Hindlimb muscle (tissue), 1 donor: ENCODE data around the gene NT5C1B. TPM values are rescaled to one million over a fixed set of nuclear protein-coding genes. Genes with fewer than 3 reads are reported as not detected.

ENCODE experiments used
- DNase-seq: peaks from one replicate; pipeline ENCODE4 v3.0.0-alpha.2; 2013
- polyA plus RNA-seq: library from polyadenylated mRNA; unstranded; fragments of 120-200 nt; gene quantifications from one replicate; pipeline ENCODE4 v1.2.1, GENCODE V29; 2013; ENCODE audit not compliant: insufficient read length

The NT5C1B gene
- polyA plus RNA-seq, 1 donor, result not detected

DNA sequence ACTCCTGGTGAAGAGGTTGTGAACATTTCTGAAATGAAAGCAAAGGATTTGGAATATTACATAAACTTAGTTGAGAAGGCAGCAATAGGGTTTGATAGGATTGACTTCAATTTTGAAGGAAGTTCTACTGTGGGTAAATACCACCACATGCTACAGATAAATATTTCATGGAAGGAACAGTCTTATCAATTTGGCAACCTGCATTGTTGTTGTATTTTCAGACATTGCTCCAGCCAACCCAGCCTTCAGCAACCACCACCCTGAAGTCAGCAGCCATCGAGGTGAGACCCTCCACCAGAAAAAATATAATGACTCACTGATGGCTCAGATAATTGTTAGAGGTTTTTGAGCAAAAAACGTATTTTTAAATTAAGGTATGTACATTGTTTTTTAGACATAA lies 38.9 kb downstream of the NT5C1B start:
- DNase-seq, result no peak

DNA sequence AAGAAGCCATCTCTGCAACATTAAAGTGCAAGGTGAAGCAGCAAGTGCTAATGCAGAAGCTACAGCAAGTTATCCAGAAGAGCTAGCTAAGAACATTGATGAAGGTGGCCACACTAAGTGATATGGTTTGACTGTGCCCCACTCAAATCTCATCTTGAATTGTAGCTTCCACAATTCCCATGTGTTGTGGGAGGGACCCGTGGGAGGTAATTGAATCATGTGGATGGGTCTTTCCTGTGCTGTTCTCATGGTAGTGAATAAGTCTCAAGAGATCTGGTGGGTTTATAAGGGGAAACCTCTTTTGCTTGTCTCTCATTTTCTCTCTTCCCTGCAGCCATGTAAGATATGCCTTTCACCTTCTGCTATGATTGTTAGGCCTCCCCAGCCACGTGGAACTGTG lies 40.3 kb downstream of the NT5C1B start:
- DNase-seq, result no peak

DNA sequence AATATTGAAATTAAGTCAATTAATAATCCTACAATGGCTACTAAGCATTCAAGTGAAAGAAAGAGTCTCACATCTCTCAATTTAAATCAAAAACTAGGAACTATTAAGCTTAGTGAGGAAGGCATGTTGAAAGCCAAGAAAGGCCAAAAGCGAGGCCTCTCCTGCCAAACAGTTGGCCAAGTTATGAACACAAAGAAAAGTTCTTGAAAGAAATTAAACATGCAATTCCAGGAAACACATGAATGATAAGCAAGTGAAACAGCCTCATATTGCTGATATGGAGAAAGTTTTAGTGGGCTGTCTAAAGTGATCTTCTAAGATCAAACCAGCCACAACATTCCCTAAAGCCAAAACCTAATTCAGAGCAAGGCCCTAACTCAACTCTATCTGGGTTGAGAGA lies 40.7 kb downstream of the NT5C1B start:
- no peak for DNase-seq

DNA sequence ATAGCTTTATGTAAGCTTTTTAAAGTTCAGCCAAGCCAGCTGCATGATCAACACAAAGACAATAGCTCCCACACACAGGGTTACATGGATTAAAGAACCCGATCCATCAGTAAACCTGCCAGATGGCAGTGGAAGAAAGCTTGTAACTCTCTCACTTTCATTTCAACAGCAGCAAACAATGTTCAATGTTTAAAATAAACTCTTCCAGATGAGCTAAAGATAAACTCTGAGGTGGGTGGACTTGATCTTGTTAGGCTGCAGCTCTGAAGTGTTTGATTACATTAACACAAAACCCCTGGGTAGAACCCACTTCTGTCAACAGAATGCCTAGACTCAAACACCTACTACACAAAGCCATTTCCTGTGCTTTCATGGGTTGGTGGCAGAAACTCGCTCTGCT lies 42.8 kb downstream of the NT5C1B start:
- no peak for DNase-seq

DNA sequence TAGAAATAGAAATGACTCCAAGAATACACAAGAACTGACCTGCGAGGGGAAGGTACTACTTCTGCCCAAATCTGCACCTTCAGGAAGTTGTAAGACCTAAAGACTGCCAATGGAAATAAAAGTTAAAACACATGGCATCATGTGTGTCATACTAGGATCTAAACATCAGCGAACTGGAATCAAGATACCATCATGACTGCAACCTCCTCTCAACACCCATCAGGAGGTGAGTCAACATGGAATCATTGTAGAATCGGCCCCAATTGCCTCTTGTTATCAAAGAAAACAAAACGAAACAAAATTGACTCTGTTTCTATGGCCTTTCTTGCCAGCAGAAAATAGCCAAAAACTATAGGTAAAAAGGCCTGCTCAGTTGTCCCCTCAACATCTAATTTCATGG lies 44.0 kb downstream of the NT5C1B start:
- DNase-seq, result no peak

DNA sequence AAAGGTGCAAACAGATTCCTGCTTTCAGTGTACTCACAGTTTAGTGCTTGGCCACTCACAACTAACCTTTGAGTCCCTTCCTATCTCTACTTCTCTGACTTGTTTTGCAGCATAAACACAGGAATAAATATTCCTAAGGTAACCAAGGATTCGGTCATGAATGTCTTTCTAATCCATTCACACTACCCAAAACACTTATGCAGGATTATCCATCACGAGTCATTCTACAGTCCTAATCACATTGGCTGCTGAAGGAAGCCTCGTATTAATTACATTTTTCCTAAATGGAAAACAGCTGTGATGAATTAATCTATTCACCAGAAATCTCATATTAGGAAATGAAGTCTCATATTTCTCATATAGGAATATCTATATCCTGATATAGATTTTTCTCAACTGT lies 45.2 kb downstream of the NT5C1B start:
- no peak for DNase-seq

DNA sequence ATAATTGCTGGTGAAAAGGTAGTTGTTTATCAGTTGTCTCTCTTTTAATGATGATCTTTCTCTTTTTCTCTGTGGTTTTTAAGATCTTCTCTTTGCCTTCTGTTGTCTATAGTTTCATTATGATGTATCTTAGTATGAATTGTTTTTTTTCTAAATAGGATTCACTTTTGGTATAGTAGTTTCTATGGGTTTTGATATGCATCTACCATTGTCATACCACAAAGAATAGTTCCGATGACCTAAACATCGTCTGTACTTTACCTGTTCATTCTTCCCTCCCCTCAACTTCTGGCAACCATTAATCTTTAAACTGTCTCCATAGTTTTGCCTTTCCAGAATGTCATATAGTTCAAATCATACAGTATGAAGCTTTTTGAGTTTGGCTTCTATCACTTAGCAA lies 48.5 kb downstream of the NT5C1B start:
- DNase-seq, result no peak

DNA sequence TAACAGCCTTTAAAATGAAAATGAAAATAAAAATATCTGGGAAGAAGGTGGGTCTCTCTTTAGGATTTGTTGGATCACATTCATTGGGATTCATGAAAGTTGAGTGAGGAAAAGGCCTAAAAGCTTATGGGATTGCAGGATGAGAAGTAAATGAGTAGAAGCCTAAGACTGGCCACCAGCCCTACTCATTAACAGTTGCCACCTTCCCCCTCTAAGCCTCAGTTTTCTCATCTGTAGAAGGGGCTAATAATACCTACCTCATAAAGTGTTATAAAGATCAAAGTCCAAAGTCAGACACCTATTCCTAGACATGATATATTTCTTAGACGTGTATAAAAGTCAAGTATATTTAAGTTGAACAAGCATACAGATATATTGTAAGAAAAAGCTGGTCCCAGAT lies 52.7 kb downstream of the NT5C1B start:
- no peak for DNase-seq

DNA sequence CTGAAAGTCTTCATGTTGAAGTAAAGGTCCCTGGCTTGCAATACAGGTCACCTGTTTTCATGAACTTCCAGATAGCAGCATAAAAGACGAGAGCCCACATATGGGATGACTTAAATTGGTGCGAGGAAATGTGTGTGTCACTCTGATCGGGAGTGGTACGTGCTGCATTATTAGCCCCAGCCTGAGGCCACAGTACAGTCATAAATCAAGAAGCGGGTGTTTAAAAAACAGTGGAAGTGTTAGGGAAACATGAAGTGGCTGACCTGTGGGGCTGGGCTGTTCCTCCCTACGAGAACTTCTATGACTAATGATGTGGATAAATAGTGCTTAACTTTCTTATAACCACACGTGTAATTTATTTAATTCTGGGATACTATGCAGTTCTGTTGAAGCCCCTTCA lies 53.3 kb downstream of the NT5C1B start:
- DNase-seq, result no peak

DNA sequence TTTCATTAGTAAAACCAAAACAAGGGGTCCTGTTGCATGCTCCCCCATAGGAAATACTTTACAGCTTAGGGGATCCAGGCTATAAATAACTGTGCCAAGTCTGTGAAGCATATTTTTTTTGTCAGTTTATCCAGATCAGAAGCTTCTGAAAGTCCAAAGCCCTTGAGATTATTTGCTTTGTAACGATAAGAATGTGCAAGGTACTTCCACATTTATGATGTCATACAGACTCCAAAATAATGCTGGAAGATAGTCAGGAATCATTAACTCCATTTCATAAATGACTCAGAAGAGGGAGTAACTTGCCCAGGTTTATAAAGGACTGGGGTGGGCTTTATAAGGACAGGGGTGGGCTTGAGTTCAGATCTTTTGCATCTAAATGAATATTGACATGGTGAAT lies 58.2 kb downstream of the NT5C1B start:
- DNase-seq, result no peak

DNA sequence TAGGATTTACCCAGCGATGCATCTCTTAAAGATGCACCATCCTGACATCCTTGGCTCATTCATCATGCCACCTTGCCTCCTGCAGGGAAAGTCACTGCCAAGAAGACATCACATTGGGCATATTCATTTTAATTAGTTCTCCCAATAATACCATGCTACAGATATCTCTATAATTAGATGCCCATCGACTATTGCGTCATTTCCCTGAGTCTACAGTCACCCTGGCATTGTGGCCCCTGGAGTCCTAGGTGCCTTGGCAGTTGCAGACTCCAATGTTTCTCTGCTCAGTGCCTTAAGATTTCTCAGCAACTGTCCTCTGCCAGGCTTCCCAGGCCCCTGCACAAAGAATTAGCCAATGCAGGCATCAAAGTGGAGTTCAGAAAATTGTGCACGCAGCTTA lies 61.5 kb downstream of the NT5C1B start:
- DNase-seq, result no peak

DNA sequence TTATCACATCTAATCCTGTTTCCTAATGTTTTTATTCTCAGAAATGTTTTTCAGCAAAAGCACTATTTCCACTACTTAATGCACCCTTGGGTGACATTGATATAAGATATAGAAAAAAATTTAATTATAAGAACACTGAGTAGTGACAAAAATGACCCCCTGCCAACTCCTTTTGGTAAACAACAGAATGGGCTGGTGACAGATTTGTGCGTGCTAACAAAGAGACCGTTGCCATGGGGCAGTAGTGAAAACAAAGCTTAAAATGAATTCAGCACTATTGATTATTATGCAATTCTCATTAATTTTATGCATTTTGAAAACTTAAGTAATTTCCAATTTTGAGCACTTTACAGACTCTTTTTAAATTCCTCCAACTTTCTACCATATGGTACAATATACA lies 62.0 kb downstream of the NT5C1B start:
- no peak for DNase-seq

DNA sequence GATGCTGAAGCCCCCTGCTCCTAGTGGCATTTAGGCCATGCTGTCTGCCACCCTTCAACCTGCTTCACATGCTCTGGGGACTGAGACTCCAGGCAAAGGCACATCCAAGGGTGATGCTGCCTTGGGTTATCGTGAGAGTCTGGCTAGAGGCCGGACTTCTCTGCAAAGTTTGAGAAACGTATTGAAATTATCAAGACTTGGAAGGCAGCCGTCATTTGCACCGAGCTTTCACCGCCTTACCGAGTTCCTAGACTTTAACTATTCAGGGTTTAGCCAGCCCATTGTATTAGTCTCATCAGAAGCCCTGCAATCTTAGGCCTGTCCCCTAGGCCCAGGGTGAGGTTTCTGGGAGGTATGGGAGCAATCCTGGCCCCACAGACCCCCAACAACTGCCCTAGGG lies 62.9 kb downstream of the NT5C1B start:
- DNase-seq, result no peak

DNA sequence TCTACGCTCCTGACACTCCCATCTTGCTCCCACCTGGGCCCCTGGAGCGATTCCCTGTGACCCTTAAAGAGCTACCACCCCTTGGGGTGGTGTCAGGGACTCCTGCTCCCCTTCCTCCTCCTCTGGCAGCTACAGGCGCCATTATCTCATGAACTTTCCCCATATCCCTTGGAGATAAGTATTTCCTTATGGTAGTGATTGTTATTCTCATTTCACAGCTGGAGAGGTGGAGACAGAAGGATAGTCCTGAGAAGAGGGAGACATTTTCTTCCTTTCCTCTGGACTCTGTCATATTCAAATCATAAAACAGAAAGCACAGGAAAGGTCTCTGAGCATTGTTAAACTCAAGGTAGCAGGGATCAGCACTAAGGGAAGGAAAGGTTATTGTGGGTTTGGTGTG lies 63.5 kb downstream of the NT5C1B start:
- no peak for DNase-seq

DNA sequence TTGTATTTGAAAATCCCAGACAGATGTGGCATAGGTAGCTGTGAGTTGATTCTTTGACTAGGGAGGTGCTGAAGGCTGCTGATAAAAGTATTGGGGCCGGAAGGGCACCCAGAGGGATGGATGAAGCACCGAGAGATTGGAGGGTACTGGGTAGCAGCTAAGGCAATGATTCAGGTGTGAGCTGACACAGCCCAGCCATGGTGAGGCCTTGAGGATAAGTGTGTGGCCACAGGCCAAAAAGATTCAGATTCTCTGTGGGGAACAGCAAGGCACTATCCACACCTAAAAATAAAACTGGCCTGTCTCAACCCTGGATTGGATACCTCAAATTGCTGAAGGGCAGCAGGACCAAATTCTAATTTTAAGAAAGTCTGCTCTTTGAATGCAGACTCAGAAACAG lies 64.1 kb downstream of the NT5C1B start:
- DNase-seq, result no peak

DNA sequence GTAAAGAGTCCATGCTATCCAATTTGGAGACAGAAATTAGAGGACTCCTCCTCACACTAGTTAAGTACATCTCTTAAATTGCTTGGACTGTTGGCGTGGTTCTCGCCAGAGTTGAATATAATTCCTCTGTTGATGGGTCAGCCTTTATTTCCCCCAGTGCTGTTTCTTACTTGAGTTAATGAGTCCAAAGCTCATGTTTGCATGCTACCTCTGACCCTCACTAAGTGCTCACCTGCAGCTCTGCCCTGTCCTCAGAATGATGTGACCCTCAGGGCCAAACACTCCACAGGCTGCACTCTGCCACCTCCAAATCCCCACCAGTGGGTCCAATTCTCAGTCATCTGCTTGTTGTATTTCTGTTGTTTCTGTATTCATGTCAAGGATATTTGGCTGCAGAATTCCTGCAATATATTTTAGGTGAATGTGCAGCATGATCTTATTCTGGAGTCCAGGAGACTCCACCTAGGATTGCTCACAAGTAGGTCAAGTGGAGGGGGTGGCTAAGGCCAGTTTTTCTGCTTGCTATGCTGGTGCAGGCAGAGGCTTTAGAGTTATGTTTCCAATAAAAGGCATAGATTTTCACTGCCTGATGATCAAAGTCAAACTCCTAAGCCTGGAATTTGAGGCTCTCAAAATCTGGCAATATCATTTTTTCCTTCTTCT lies 66.8 kb downstream of the NT5C1B start:
- no peak for DNase-seq

DNA sequence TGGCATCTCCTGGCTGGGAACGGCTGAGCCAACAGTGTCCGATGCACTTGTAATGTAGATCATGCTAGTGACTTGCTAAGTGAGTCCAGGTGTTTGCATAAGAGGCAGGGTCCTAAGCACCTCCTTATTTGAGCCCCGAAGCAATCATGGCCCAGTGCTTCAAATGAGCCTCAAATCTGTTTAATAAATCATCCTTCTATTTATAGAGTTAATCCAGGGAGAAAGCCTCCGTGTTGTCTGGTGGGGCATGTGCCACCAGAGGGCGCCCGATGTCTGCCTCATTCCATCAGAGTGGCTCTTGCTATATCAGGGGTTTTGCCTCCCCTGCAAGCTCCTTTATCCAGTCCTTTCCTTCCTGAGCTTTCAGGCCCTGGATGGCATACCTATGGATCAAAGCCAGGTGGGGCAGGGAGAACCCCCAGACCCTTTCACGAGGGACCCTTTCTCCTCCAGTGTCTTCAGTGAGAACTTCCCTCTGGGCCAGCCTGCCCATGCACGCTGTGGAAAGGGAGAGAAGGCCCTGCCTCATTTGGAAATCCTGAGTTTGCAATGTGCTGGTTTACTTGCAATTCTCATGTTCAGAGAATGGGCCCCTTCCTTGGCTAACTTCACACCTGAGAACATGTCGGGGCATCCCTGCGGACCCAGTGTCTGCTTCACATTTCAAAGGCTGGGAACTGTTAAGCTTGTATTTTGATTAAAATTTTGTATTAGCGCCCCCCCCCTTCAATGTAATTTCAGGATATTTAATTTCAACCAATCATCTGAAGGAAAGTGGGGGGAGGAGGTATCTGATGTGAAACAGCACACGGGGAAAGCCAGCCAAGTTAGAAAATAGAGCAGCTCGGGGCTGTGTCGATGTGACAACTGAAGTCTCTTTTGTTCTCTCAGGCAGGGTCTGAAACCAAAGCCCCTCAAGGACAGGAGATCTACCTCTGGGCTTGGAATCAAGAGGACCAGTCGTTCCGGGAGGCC lies 68.6 kb downstream of the NT5C1B start:
- peak; percentile 92 for DNase-seq

DNA sequence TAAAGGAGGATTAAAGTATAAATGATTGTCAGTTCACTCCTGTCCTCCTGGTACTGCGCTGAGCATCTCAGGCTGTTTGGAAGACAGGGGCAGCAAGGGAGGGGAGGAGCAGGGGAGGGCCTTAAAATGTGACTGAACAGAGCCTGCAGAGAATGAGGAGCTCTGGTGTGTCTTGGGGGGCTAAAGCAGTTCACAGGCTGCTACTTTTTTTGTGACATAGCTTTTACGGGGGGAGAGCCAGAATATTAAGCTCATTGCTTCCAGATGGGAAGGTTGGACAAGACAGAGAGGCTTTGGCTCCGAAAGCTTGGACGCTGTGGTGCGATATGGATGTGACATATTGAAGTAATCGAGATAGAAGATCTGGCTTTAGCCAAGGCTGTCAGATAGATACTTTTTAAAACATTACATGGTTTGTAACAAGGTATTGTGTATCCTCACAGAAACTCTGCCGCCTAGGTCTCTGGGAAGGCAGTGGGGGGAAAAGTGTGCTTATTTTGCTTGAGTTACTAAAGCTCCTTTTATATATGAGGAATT lies 69.4 kb downstream of the NT5C1B start:
- DNase-seq, result peak; percentile 81

DNA sequence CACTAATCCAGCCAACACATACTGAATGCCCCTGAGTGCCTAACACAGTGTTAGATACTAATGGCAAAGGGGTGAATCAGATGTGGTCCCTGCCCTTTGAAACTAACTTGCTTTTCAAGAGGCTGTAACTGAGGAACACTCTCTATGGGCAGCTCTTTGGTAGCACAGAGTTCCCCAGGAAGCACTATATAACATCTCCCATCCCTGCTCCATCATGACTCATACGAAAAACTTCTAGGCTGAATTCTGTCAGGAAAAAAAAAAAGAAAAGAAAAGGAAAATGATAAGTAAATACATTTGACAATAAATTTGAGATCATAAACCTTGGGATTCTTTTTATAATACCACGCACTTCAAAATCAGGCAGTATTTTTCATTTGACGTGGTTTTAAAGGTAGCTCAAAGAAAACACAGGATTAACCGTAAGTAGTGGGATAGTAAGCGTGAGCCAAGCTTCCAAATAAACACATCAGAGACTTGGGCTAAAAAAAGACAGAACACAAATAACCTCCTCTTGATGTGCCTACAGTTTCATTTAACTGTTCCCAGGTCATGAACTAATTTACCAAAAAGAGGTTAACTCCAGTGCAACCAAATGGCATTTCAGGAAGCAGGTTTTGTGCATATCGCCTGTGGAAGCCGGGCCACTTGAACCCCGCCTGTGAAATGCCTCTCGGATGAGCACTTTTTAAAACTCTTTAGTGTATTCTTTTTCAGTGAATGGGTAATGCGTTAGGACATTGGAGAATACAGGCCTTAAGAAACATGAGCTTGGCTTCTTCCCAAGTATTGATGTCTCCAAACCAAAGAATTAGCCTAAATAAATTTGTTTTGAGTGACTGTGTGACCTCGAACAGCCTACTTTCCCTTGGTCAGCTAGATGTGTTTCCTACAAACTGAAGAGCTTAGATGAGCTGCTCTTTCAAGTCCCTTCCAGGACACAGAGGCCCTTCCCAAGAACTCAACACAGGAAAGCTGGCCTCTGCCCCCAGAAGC lies 71.0 kb downstream of the NT5C1B start:
- DNase-seq, result no peak

DNA sequence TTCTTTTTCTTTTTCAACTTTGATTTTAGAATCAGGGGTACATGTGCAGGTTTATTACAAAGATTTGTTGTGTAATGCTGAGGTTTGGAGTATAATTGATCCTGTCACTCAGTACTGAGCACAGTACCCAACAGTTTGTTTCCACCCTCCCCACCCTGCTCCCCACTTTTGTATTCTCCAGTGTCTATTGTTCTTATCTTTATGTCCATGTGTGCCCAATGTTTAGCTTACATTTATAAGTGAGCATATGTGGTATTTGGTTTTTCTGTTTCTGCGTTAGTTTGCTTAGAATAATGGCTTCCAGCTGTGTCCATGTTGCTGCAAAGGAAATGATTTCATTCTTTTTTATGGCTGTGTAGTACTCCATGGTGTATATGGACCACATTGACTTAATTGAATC lies 72.0 kb downstream of the NT5C1B start:
- no peak for DNase-seq

DNA sequence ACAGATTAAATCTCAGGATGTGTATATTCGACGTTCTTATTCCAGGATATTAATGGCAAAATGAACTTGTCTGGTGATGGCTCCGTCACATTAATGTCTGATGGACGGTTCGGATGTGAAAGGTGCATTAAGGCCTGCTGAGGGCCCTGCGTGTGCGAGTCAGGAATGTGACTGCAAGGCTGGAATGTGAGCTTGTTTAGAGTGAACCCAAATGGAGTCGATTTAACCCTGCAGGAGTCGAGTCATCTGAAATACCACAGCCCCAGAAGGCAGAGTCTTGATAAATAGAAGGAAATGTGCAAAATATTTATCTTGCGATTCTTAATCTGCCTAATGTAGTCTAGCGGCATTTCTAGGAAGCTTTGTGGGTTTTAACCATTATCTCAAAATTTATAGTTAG lies 73.3 kb downstream of the NT5C1B start:
- DNase-seq, result no peak
